IPS-20b (cell line): ENCODE data around the gene MEX3D.
A peak's percentile ranks its signal among the peaks of the same experiment; 100 is the strongest.

Source experiments
- H3K27ac ChIP-seq: one replicate; pipeline ENCODE4 v1.5.1; 2013; ENCODE audit warnings: low read length
- H3K27me3 ChIP-seq: 2 replicates; pipeline ENCODE4 v1.6.1; 2013; ENCODE audit warnings: mild to moderate bottlenecking, low read length, inconsistent platforms; ENCODE audit not compliant: insufficient read depth
- H3K36me3 ChIP-seq: 2 replicates; pipeline ENCODE4 v1.6.1; 2013; ENCODE audit warnings: low read depth, mild to moderate bottlenecking, inconsistent platforms, low read length, moderate library complexity; ENCODE audit not compliant: insufficient read depth
- H3K4me1 ChIP-seq: 2 replicates; pipeline ENCODE4 v1.6.1; 2013; ENCODE audit warnings: mild to moderate bottlenecking, control low read depth, inconsistent platforms, low read length, moderate library complexity; ENCODE audit not compliant: insufficient read depth
- H3K4me3 ChIP-seq: 2 replicates; pipeline ENCODE4 v1.5.1; 2013; ENCODE audit warnings: mild to moderate bottlenecking, low read length, inconsistent platforms
- H3K9ac ChIP-seq: 2 replicates; pipeline ENCODE4 v1.6.1; 2013; ENCODE audit warnings: low read depth, mild to moderate bottlenecking, inconsistent platforms, low read length, moderate library complexity
- H3K9me3 ChIP-seq: 2 replicates; pipeline ENCODE4 v1.6.1; 2013; ENCODE audit warnings: mild to moderate bottlenecking, low read depth, low read length, inconsistent platforms; ENCODE audit not compliant: insufficient read depth

Gene MEX3D

GRCh38 chr19:1568320-1569019, at the start of gene MEX3D:
Gene MEX3D (minus strand): TSS chr19:1568325. CDS start chr19:1568058, 267 bp downstream.
- Histone ChIP-seq H3K9me3 (peaks cover 3% of the 10 kb centered on the region; the same call in 1 of the 2 replicates), H3K4me1 (no peaks in the 10 kb centered on the region), H3K27ac (peak within 1 kb of the TSS; percentile 76), H3K4me3 (peak within 1 kb of the TSS; percentile 77; the same call in 1 of the 2 replicates), H3K36me3 (peaks cover 8% of the 10 kb centered on the region; the same call in 1 of the 2 replicates), H3K9ac (peak within 1 kb of the TSS; percentile 91), H3K27me3 (peaks cover 26% of the 10 kb centered on the region)

GRCh38 chr19:1616875-1617274, 48.8 kb upstream of the MEX3D start:
- H3K27ac ChIP-seq: no peak overlapping the region
- H3K9me3 ChIP-seq: no peaks in the 10 kb centered on the region
- H3K4me1 ChIP-seq: no peaks in the 10 kb centered on the region
- no peak overlapping the region for H3K4me3 ChIP-seq
- H3K36me3 ChIP-seq: peaks cover 97% of the 10 kb centered on the region
- no peak overlapping the region for H3K9ac ChIP-seq
- no peaks in the 10 kb centered on the region for H3K27me3 ChIP-seq

GRCh38 chr19:1616396-1616795, 48.3 kb upstream of the MEX3D start:
- H3K4me1 ChIP-seq: no peaks in the 10 kb centered on the region

GRCh38 chr19:1615156-1615765, 47.1 kb upstream of the MEX3D start:
- peaks cover 97% of the 10 kb centered on the region for H3K36me3 ChIP-seq
- no peak overlapping the region for H3K27ac ChIP-seq
- H3K9me3 ChIP-seq: no peaks in the 10 kb centered on the region
- no peaks in the 10 kb centered on the region for H3K4me1 ChIP-seq
- H3K4me3 ChIP-seq: no peak overlapping the region
- H3K27me3 ChIP-seq: no peaks in the 10 kb centered on the region
- no peak overlapping the region for H3K9ac ChIP-seq

More at GRCh38 chr19:1616396-1616795, 48.3 kb upstream of the MEX3D start:
- Histone ChIP-seq H3K27me3 (no peaks in the 10 kb centered on the region), H3K9ac (no peak overlapping the region), H3K27ac (no peak overlapping the region), H3K36me3 (peaks cover 98% of the 10 kb centered on the region), H3K9me3 (no peaks in the 10 kb centered on the region), H3K4me3 (no peak overlapping the region)

- H3K27ac ChIP-seq: no peak overlapping the region
- H3K9me3 ChIP-seq: no peaks in the 10 kb centered on the region
- no peak overlapping the region for H3K4me3 ChIP-seq
- no peak overlapping the region for H3K9ac ChIP-seq
- no peaks in the 10 kb centered on the region for H3K4me1 ChIP-seq
- peaks cover 91% of the 10 kb centered on the region for H3K36me3 ChIP-seq
- H3K27me3 ChIP-seq: no peaks in the 10 kb centered on the region
Measured at GRCh38 chr19:1613808-1614570, 45.9 kb upstream of the MEX3D start.

GRCh38 chr19:1613146-1613545, 45.0 kb upstream of the MEX3D start:
- no peak overlapping the region for H3K9ac ChIP-seq
- H3K4me3 ChIP-seq: no peak overlapping the region
- H3K27ac ChIP-seq: no peak overlapping the region
- H3K36me3 ChIP-seq: peaks cover 84% of the 10 kb centered on the region
- H3K27me3 ChIP-seq: no peaks in the 10 kb centered on the region
- H3K9me3 ChIP-seq: no peaks in the 10 kb centered on the region
- H3K4me1 ChIP-seq: no peaks in the 10 kb centered on the region

- H3K27ac ChIP-seq: no peak overlapping the region
- H3K9ac ChIP-seq: no peak overlapping the region
- H3K4me3 ChIP-seq: no peak overlapping the region
- H3K36me3 ChIP-seq: peaks cover 77% of the 10 kb centered on the region
- no peaks in the 10 kb centered on the region for H3K4me1 ChIP-seq
- no peaks in the 10 kb centered on the region for H3K9me3 ChIP-seq
- H3K27me3 ChIP-seq: no peaks in the 10 kb centered on the region
Measured at GRCh38 chr19:1612114-1613086, 44.3 kb upstream of the MEX3D start.

GRCh38 chr19:1611353-1611752, 43.2 kb upstream of the MEX3D start:
- Histone ChIP-seq H3K36me3 (peaks cover 66% of the 10 kb centered on the region), H3K4me1 (no peaks in the 10 kb centered on the region)

GRCh38 chr19:1610579-1610978, 42.5 kb upstream of the MEX3D start:
- Histone ChIP-seq H3K36me3 (peaks cover 58% of the 10 kb centered on the region), H3K4me1 (no peaks in the 10 kb centered on the region), H3K27me3 (no peaks in the 10 kb centered on the region), H3K9me3 (no peaks in the 10 kb centered on the region), H3K4me3 (no peak overlapping the region), H3K27ac (no peak overlapping the region), H3K9ac (no peak overlapping the region)

More at GRCh38 chr19:1611353-1611752, 43.2 kb upstream of the MEX3D start:
- no peaks in the 10 kb centered on the region for H3K9me3 ChIP-seq
- no peak overlapping the region for H3K27ac ChIP-seq
- no peak overlapping the region for H3K4me3 ChIP-seq
- H3K9ac ChIP-seq: no peak overlapping the region
- no peaks in the 10 kb centered on the region for H3K27me3 ChIP-seq

- peaks cover 51% of the 10 kb centered on the region for H3K36me3 ChIP-seq
- H3K27me3 ChIP-seq: no peaks in the 10 kb centered on the region
- no peak overlapping the region for H3K9ac ChIP-seq
- no peak overlapping the region for H3K27ac ChIP-seq
- no peaks in the 10 kb centered on the region for H3K4me1 ChIP-seq
- no peaks in the 10 kb centered on the region for H3K9me3 ChIP-seq
- no peak overlapping the region for H3K4me3 ChIP-seq
Measured at GRCh38 chr19:1609680-1610474, 41.8 kb upstream of the MEX3D start.
